ENCODE data around the gene OR51F1.
"Not testable (repeated sequence)": the region's sequence is repeated elsewhere in the genome, so short reads cannot be mapped to it uniquely, and the experiment has no call there.

The OR51F1 gene

DNA sequence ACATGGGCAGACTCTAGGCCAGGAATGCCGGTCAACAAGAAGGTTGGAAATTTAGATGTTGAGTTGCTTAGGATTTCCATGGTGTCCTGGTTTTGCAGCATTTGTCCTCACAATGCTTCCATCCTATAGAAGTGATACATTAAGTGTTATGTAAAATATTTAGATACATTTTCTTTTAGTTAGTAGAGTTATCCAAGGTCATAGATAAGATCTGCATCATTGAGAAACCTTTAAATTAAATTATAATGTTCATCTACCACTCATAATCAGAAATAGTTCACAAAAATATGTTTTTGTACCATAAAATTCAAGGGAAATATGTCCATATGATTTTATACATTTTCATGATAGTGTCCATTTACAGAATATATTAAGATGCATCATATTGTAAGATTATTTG, at the start of gene OR51F1:
Gene OR51F1, minus strand, starts transcription at position 101 of the 400 bp plus-strand sequence. Its CDS starts 0 bp downstream, at position 101.
- DNase-seq: no peak

GRCh38 chr11:4809246-4809645, 39.5 kb upstream of the OR51F1 start:
- no peak for DNase-seq

DNA sequence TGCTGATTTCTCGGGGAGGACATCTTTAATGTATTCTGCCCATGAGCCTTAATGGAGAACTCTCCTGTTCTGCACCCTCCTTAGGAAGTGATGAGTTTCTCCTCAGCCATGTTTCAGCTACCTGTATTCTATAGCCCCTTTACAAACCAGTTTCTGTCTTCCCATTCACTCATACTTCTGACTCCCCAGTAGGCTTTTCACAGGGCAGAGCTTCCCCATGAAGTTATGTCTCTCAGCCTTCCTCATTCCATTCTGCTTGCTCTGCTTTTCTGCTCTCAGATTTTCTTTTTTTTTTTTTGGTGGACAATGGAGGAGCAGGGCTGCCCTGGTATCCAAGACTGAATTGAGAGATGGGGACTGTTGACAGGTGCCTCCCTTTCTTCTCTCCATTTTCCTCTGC, 38.7 kb upstream of the OR51F1 start:
- DNase-seq: no peak

GRCh38 chr11:4804280-4804679, 34.5 kb upstream of the OR51F1 start, which contains the start of gene OR52R1:
OR52R1 (minus strand) TSS chr11:4804380; CDS start chr11:4804380, 0 bp downstream.
- no peak for DNase-seq

GRCh38 chr11:4801316-4801715, 31.6 kb upstream of the OR51F1 start:
- DNase-seq: not testable (repeated sequence)

GRCh38 chr11:4798427-4799183, 28.9 kb upstream of the OR51F1 start:
- no peak for DNase-seq

- DNase-seq: no peak
Observed at GRCh38 chr11:4797206-4797605, 27.5 kb upstream of the OR51F1 start.

DNA sequence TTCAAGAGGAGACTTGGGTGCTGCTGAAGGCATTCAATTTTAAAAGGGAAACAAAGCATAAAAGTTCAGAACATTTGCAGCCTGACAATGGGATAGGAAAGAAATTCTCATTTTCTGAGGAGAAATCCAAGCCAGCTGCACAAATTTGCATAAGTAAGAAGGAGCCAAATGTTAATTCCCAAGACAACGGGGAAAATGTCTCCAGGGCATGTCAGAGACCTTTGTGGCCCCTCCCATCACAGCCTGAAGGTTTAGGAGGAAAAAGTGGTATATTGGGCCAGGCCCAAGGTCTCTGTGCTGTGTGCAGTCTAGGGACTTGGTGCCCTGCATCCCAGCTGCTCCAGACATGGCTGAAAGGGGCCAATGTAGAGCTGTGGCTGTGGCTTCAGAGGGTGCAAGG, 12.7 kb upstream of the OR51F1 start:
- no peak for DNase-seq

GRCh38 chr11:4768094-4768493, 1.6 kb downstream of the OR51F1 start:
- DNase-seq: no peak

- DNase-seq: no peak
Observed at GRCh38 chr11:4766420-4767043, 3.2 kb downstream of the OR51F1 start.

DNA sequence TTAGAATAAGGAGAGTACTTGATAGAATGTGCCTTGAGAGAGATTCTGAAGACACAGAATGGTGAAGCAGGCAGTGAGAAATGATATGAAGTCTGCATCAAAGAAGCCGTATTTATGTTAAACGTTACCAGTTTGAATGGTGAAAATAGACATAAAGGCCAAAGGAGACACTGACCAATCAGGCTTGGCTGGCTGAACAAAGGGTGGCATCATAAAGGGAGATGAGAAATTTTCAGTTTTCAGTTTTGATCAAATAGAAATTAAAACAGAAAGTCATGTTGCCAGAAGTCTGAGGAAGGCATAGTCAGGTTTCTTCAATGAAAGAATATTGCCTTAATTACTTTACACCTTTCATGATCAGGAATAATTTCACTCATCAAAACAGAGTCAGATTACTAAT, 6.6 kb downstream of the OR51F1 start:
- no peak for DNase-seq

DNA sequence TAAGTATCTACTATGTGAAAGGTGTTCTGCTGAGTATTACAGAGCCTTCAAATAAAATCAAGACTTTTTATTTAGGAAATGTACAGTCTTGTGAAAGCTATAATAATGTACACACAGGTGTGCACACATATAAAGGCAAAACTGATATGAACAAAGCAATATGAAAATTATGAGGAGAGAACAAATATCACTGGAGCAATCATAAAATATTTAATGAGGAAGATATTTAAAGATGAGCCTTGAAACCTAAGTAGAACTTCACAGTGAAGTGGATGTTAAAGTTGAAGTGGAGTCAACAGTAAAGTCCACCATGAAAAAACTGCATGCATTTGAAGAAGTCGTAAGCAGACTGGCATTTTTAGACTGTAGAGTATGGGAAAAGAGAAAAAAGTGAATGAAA, 18.5 kb downstream of the OR51F1 start:
- DNase-seq: no peak

GRCh38 chr11:4748438-4748837, 21.3 kb downstream of the OR51F1 start:
- no peak for DNase-seq

- no peak for DNase-seq
Observed at GRCh38 chr11:4740735-4741134, 29.0 kb downstream of the OR51F1 start.

- no peak for DNase-seq
Observed at GRCh38 chr11:4727171-4727570, 42.6 kb downstream of the OR51F1 start.

DNA sequence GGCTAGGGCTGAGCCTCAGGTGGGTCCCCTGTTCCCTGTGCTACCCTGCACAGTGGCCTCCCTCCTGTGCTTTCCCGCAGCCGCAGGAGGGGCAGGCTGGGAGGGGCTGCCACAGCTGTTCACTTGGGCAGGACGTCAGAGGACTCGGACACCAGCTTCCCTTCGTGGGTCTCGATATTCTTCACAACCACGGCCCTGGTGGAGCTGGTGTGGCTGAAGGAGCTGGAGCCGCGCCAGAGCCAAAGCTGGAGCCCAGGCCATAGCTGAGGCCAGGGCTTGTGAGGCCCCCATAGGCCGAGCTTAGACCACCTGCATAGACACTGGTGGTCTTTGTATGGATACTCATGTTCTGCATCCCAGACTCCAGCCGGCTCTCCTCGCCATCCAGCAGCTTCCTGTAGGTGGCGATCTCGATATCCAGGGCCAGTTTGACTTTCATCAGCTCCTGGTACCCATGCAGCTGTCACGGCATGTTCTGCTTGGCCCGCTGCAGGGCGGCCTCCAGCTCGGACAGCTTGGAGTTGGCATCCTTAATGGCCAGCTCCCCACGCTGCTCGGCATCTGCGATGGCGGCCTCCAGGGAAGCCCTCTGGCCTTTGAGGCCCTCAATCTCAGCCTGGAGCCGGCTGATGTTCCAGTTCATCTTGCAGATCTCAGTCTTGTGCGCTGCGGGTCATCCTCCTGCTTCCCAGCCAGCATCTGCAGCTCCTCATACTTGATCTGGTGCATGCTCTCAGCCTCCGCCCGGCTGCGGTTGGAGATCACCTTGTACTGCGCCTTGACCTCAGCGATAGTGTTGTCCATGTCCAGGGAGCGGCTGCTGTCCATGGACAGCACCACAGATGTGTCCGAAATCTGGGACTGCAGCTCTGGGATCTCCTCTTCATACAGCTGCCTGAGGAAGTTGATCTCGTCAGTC, 46.9 kb downstream of the OR51F1 start:
- not testable (repeated sequence) for DNase-seq
